ELF-1 (cell line): ENCODE data around the gene MT1B.
"Not testable (repeated sequence)": the region's sequence is repeated elsewhere in the genome, so short reads cannot be mapped to it uniquely, and the experiment has no call there.

Source experiments
- DNase-seq: peaks from one replicate; pipeline ENCODE4 v3.0.0-alpha.2; 2016; ENCODE audit warnings: low read depth, low spot score

MT1B gene

DNA sequence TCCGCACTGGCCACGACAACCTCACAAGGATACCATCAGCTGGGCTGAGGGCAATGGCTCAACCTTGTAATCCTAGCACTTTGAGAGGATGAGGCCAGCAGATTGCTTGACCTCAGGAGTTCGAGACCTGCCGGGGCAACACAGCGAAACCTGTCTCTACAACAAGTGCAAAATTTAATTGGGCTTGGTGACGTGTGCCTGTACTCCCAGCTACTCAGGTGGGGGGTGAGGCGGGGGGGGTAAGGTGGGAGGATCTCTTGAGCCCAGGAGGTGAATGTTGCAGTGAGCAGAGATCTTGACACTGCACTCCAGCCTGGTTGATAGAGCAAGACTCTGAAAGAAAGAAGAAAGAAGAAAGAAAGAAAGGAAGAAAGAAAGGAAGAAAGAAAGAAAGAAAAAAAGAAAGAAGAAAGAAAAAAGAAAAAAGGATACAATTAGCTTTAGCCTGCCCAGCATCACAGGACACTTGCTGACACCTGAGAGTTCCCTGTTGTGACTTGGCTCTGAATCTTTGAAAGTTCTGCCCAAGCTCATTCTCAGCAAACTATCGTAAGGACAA is 31.3 kb upstream of the MT1B start:
- no peak for DNase-seq

DNA sequence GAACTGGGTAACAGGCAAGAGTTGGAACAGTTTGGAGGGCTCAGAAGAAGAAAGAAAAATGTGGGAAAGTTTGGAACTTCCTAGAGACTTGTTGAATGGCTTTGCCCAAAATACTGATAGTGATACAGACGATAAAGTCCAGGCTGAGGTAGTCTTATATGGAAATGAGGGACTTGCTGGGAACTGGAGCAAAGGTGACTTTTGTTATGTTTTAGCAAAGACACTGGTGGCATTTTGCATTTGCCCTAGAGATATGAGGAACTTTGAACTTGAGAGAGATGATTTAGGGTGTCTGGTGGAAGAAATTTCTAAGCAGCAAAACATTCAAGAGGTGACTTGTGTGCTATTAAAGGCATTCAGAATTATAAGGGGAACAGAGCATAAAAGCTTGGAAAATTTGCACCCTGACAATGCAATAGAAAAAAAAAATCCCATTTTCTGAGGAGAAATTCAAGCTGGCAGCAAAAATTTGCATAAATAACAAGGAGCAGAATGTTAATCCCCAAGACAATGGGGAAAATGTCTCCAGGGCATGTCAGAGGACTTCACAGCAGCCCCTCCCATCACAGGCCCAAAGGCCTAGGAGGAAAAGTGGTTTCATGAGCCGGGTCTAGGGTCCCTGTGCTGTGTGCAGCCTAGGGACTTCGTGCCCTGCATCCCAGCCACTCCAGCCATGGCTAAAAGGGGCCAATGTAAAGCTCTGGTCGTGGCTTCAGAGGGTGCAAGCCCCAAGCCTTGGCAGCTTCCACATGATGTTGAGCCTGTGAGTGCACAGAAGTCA is 29.8 kb upstream of the MT1B start:
- DNase-seq, result not testable (repeated sequence)

DNA sequence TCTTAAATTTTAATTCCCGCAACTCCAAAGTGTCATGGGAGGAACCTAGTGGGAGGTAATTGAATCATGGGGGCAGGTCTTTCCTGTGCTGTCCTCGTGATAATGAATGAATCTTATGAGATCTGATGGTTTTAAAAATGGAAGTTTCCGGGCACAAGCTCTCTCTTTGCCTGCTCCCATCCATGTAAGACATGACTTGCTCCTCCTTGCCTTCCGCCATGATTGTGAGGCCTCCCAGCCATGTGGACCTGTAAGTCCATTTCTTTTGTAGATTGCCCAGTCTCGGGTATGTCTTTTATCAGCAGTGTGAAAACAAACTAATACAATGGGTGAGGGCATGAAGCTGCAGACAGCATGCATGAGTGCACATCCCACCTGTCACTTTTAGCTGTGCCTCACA is 28.5 kb upstream of the MT1B start:
- not testable (repeated sequence) for DNase-seq

DNA sequence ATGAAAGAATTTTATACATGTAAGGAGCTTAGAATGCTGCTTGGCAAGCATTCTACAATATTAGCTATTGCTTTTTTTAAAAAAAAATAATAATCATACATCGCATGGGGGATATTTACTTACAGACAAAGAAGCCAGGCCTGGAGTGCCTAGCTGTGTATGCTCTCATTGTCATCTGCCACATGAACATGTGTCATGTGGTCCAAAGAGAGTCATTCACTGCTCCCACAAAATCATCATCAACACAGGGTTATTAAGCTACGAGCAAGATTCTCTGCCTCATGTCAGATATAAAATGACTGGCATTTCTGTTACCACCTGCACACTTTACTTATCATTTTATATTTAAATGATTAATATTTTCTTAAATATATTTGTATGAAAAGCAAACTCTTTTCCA is 28.0 kb upstream of the MT1B start:
- DNase-seq, result no peak

DNA sequence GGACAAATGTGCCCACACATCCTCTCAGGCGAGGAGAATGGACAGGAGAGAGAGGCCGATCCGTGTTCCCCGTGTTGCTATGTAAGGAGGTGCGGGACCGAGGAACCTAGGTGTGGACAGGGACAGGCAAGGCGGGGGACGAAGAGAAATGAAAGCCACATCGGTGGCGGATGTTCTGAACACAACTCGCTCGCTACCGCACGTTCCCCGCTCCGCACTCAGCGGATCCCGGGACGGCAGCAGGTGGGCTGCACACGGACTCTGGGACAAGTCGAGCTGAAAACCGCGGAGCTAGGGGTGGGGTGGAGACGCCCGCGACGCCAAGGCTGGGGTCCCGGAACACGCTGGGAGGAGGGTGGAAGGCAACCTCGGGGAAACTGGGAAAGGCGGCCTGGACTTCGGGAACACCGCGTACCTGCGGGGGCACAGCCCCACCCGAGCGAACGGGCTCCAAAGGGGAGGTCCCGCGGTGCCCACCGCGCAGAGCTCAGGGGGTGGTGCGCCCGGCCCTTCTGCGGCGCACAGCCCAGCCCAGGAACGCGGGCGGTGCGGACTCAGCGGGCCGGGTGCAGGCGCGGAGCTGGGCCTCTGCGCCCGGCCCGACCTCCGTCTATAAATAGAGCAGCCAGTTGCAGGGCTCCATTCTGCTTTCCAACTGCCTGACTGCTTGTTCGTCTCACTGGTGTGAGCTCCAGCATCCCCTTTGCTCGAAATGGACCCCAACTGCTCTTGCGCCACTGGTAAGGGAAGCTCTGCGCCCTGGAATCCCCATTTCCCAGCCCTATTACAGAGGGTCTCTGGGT is 26.3 kb upstream of the MT1B start, which contains the start of gene MT1E:
Gene MT1E (plus strand): TSS at position 642 of the 803 bp plus-strand sequence. CDS start 71 bp downstream, at position 713.
- peak; percentile 78 for DNase-seq

DNA sequence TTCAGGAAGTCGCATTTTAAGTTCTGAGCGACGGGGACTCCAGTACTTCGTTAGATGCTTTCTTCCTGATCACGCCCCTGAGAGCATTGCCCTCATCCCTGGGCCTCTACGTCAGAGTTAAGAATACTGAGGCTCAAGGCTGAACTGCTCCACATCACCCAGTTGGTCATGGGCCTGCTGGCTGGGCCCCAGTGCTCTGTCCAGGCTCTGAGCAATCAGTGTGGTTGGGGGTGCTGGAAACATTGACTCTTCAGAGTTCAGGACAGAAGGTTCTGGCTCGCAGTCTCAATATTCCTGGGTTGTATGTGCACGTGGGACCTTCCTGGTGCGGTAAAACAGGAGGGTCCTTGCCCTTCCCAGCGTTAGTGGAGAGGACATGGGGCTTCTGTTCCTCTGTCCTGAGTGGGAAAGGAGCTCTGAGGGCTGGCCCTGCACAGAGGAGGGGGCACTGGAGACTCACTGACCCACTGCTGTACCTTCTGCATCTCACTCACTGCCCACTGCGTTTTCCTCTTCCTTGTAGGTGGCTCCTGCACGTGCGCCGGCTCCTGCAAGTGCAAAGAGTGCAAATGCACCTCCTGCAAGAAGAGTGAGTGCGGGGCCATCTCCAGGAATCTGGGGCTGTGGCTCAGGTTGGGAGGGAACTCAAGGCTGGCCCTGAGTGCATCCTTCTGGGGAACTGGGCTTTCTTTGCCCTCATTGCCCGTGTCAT is 25.6 kb upstream of the MT1B start:
- DNase-seq, result no peak

DNA sequence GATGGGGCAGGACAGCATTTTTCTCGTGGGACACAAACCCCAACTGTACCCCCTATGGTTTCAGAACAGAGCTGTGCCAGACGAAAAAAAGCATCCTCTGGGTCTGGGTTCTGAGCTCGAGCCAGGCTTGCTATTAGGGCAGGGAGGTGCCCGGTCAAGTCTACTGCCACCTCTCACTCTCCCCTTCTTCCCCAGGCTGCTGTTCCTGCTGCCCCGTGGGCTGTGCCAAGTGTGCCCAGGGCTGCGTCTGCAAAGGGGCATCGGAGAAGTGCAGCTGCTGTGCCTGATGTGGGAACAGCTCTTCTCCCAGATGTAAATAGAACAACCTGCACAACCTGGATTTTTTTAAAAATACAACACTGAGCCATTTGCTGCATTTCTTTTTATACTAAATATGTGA is 25.0 kb upstream of the MT1B start:
- DNase-seq, result no peak

DNA sequence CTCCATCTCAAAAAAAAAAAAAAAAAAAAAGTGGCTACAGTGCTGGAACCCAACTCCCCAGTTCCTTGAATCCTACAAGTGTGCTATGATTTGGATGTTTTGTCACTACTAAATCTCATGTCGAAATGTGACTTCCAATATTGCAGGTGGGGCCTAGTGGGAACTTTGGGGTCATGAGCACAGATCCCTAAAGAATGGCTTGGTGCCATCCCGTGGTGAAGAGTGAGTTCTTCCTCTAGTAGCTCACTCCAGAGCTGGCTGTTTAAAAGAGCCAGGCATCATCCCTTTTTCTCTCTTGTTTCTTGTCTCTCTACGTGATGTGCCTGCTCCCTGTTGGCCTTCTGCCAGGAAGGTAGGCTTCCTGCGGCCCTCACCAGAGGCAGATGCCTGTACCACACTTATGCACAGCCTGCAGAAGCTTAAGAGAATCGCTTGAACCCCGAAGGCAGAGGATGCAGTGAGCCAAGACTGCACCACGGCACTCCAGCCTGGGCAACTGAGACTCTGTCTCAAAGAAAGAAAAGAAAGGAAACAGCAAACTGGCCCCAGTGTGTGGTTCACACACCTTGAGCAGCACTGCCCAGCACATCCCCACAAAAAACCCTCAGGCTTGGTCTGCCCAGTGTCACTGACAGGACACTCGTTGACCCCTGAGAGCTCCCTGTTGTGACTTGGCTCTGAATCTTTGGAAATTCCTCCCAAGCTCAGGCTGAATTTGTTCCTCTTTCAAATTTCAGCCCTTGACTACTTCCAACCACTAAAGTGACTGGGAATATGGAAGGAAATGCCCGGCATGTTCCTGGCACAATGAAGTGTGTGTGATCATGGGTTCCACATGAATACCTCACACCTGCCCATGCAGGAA is 23.0 kb upstream of the MT1B start:
- no peak for DNase-seq

DNA sequence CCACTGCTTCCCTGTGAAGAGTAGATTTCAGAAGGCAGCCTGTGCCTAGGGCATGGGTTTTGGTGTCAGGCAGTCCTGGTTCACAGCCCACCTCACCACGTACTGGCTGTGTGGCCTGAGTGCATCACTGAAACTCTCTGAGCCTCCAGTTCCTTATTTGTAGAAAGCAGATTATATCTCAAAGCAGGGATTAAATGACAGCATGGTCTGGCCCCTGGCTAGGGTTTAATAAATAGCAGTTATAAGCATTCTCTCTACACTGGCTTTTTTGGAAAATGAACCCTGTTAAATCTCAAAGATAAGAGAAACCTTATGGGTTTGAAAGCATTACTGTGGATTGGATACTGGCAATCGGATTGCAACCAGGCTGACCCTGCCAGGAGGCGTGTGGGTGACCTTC is 22.2 kb upstream of the MT1B start:
- no peak for DNase-seq

DNA sequence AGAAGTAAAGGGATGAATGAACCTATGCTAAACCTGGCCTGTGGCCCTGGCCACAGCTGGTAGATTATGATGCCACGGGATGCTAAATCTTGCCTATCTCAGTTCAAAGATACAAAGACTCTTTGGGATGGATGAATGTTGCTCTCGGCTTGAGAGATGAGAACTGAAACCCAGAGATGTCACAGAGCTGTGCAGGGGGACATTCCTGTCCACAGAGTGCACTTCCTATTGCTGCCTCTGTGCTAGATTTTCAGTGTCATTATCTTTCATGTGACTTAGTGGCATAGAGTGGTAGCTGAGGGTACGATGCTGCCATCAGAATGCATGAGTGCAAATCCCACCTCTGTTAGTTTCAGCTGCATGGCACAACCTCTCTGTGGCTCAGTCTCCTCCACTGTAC is 21.6 kb upstream of the MT1B start:
- DNase-seq, result no peak

DNA sequence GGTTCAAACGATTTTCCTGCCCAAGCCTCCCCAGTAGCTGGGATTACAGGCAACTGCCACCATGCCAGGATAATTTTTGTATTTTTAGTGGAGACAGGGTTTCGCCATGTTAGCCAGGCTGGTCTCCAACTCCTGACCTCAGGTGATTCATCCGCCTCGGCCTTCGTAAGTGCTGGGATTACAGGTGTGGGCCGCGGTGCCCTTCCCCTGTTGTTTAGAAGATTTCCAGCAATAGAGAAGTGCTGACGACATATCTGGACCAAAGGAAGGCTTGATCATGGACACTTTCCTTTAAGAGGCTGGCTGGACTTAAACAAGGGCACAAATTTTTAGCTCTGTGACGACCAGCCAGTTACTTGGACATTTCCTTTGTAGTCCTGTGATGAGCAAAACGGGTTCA is 20.5 kb upstream of the MT1B start:
- no peak for DNase-seq

DNA sequence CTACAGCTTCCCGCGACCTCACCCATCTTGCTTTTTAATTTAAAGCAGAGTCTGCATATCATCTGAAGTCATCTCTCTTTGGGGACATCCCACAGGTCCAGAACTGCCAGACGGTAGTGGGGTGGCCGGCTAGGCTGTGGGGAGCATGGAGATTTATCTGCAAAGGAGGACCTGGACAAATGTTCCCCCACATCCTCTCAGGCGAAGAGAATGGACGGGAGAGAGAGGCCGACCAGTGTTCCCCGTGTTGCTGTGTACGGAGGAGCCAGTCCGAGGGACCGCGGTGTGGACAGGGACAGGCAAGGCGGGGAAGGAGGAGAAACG is 19.9 kb upstream of the MT1B start:
- DNase-seq, result no peak

DNA sequence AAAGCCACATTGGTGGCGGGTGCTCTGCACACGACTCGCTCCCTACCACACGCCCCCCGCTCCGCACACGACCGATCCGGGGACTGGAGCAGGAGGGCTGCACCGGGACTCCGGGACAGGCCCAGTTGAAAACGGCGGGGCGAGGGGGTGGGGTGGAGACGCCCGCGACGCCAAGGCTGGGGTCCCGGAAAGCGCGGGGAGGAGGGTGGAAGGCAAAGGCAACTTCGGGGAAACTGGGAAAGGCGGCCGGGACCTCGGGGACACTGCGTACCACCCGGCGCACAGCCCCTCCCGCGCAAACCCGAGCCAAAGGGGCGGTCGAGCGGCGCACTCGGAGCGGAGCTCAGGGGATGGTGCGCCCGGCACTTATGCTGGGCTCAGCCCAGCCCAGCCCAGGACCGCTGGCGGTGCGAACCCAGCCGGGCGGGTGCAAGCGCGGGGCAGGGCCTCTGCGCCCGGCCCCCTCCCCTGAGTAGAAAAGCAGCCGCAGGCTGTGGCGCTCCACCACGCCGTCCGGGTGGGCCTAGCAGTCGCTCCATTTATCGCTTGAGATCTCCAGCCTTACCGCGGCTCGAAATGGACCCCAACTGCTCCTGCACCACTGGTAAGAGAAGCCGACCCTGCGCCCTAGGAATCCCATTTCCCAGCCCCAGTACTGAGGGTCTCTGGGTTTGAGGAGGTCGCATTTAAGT is 19.4 kb upstream of the MT1B start, which contains the start of gene MT1M:
Gene MT1M (plus strand): TSS at position 504 of the 692 bp plus-strand sequence. CDS start 73 bp downstream, at position 577.
- no peak for DNase-seq

DNA sequence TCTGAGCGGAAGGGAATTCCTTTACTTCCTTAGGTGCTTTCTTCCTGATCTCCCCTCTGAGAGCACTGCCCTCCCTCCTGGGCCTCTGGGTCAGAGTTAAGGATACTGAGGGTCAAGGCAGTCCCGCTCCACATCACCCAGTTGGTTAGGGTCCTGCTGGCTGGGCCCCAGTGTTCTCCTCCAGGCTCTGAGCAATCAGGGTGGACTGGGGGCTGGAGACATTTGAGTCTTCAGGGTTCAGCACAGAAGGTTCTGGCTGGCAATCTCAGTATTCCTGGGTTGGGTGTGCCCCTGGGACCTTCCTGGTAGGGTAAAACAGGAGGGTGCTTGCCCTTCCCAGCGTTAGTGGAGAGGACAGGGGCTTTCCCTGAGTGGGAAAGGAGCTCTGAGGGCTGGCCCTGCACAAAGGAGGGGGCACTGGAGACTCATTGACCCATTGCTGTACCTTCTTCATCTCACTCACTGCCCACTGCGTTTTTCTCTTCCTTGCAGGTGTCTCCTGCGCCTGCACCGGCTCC is 18.8 kb upstream of the MT1B start:
- no peak for DNase-seq

DNA sequence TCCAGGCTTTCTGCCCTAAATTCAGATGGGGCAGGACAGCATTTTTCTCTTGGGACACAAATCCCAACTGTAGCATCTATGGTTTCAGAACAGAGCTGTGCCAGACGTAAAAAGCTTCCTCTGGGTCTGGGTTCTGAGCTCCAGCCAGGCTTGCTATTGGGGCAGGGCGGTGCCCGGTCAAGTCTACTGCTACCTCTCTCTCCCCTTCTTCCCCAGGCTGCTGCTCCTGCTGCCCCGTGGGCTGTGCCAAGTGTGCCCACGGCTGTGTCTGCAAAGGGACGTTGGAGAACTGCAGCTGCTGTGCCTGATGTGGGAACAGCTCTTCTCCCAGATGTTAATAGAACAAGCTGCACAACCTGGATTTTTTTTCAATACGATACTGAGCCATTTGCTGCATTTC is 18.2 kb upstream of the MT1B start:
- DNase-seq, result no peak

DNA sequence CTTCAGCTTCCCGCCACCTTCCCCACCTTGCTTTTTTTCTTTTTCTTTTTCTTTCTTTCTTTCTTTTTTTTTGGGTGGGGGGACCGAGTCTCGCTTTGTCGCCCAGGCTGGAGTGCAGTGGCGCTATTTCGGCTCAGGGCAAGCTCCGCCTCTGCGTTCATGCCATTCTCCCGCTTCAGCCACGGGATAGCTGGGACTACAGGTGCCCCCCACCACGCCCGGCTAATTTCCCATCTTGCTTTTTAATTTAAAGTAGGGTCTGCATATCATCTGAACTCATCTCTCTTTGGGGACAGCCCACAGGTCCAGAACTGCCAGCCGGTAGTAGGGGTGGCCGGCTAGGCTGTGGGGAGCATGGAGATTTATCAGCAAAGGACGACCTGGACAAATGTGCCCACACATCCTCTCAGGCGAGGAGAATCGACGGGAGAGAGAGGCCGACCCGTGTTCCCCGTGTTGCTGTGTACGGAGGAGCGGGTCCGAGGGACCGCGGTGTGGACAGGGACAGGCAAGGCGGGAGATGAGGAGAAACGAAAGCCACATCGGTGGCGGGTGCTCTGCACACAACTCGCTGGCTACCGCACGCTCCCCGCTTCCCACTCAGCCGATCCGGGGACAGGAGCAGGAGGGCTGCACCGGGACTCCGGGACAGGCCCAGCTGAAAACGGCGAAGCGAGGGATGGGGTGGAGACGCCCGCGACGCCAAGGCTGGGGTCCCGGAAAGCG is 16.8 kb upstream of the MT1B start:
- DNase-seq, result no peak

DNA sequence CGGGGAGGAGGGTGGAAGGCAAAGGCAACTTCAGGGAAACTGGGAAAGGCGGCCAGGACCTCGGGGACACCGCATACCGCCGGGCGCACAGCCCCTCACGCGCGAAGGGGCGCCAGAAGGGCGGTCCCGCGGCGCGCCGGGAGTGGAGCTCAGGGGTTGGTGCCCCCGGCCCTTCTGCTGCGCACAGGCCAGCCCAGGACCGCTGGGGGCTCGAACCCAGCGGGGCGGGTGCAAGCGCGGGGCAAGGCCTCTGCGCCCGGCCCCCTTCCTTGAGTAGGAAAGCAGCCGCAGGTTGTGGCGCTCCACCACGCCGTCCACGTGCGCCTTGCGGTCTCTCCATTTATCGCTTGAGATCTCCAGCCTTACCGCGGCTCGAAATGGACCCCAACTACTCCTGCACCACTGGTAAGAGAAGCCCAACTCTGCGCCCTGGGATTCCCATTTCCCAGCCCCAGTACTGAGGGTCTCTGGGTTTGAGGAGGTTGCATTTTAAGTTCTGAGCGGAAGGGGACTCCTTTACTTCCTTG is 16.2 kb upstream of the MT1B start:
- DNase-seq, result no peak

DNA sequence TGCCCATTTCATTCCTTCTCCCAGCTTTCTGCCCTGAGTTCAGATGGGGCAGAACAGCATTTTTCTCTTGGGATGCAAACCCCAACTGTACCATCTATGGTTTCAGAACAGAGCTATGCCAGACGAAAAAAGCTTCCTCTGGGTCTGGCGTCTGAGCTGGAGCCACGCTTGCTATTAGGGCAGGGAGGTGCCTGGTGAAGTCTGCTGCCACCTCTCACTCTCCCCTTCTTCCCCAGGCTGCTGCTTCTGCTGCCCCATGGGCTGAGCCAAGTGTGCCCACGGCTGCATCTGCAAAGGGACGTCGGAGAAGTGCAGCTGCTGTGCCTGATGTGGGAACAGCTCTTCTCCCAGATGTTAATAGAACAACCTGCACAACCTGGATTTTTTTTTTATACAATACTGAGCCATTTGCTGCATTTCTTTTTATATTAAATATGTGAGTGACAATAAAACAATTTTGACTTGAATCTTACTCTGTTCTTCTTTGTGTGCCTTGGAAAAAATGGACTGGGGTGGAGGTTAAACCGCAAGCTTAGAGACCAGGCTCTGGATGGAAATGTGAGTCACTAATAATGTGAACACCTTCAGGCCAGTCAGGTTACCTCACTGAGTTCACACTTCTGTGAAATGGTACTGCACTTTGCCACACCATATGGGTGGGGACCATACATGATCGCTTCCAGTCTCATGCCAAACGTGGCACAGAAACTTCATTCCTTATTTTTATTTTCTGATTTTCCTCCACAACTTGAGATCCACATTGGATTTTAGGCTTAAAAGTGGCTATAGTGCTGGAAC is 14.9 kb upstream of the MT1B start:
- no peak for DNase-seq
